Parathyroid adenoma (tissue), 2 donors: ENCODE results near the gene IQCH.

Source experiments
- H2AFZ ChIP-seq: fragments of 300-600 bp; sonication (generic); one replicate; pipeline ENCODE4 v1.7.0; 2017; ENCODE audit warnings: antibody characterized with exemption, mild to moderate bottlenecking
- H3K27ac ChIP-seq: fragments of 300-600 bp; sonication (generic); one replicate; pipeline ENCODE4 v1.7.0; 2017
- H3K27me3 ChIP-seq: fragments of 300-600 bp; sonication (generic); one replicate; pipeline ENCODE4 v1.7.0; 2017; ENCODE audit warnings: low read length; ENCODE audit not compliant: control insufficient read depth, insufficient read depth
- H3K36me3 ChIP-seq: fragments of 300-600 bp; sonication (generic); one replicate; pipeline ENCODE4 v1.7.0; 2017; ENCODE audit warnings: low read length; ENCODE audit not compliant: control insufficient read depth, insufficient read depth
- H3K4me1 ChIP-seq: fragments of 300-600 bp; sonication (generic); one replicate; pipeline ENCODE4 v1.7.0; 2017; ENCODE audit warnings: control low read depth
- H3K4me2 ChIP-seq: fragments of 300-600 bp; sonication (generic); one replicate; pipeline ENCODE4 v1.7.0; 2017; ENCODE audit warnings: low read length
- H3K4me3 ChIP-seq: fragments of 300-600 bp; sonication (generic); one replicate; pipeline ENCODE4 v1.7.0; 2017; ENCODE audit warnings: low read depth, low read length
- H3K79me2 ChIP-seq: fragments of 300-600 bp; sonication (generic); one replicate; pipeline ENCODE4 v1.7.0; 2017; ENCODE audit warnings: control low read depth
- H3K9ac ChIP-seq: fragments of 300-600 bp; sonication (generic); one replicate; pipeline ENCODE4 v1.7.0; 2017; ENCODE audit warnings: mild to moderate bottlenecking
- H3K9me3 ChIP-seq: fragments of 300-600 bp; sonication (generic); one replicate; pipeline ENCODE4 v1.7.0; 2017; ENCODE audit warnings: low read length; ENCODE audit not compliant: control insufficient read depth
- TF ChIP-seq, protein P1 (sequence below): fragments of 300-600 bp; sonication (generic); IDR thresholded peaks from one replicate; pipeline ENCODE4 v1.7.0; 2017; ENCODE audit warnings: antibody characterized with exemption, mild to moderate bottlenecking
- donor health status: primary hyperparathyroidism.

IQCH gene

DNA sequence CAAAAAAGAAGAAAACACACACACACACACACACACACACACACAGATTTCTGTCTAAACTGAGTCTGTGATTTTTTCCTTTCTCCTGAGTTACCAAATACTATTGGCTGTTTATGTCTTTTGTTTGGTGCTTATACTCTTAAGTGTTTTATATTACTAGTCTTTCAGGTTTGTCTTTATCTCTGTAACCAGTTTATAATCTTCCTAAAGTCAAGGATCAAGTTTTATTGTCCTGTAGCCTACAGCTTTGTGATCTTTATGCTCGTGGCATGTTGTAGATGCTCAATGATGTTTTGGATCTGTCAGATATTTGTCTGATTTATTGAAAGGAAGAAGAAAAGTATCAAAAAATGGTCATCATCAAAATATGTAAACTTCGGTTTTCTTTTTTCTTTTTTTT is 292.5 kb downstream of the IQCH start:
- Histone ChIP-seq H3K9me3 (no peaks in the 10 kb centered on the region), H3K79me2 (no peaks in the 10 kb centered on the region), H3K9ac (no peak overlapping the region), H2AFZ (no peak overlapping the region), H3K4me2 (no peak overlapping the region), H3K4me1 (peaks cover 2% of the 10 kb centered on the region), H3K4me3 (no peak overlapping the region), H3K36me3 (no peaks in the 10 kb centered on the region), H3K27me3 (no peaks in the 10 kb centered on the region), H3K27ac (no peak overlapping the region)
- TF ChIP-seq, protein P1, sequence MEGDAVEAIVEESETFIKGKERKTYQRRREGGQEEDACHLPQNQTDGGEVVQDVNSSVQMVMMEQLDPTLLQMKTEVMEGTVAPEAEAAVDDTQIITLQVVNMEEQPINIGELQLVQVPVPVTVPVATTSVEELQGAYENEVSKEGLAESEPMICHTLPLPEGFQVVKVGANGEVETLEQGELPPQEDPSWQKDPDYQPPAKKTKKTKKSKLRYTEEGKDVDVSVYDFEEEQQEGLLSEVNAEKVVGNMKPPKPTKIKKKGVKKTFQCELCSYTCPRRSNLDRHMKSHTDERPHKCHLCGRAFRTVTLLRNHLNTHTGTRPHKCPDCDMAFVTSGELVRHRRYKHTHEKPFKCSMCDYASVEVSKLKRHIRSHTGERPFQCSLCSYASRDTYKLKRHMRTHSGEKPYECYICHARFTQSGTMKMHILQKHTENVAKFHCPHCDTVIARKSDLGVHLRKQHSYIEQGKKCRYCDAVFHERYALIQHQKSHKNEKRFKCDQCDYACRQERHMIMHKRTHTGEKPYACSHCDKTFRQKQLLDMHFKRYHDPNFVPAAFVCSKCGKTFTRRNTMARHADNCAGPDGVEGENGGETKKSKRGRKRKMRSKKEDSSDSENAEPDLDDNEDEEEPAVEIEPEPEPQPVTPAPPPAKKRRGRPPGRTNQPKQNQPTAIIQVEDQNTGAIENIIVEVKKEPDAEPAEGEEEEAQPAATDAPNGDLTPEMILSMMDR: no peak

DNA sequence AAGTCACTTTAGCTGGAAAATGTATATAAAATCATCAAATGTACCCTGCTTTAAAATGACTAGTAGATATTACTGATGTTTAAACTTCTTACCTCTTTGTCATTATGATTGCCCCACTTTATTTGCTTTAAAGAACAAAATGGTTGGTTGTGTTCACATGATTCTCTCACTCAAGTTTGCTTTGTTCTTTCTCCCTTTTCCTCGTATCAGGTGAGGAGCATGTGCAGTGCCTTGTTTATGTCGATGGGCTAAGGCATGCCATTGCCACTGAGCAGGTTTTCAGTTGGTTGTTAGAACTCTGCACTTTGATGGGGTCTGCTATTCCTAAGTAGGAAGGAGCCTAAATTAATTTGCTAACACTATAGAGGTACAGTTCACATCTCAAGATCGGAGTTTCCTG is 293.2 kb downstream of the IQCH start:
- TF ChIP-seq, protein P1: no peak
- no peaks in the 10 kb centered on the region for H3K36me3 ChIP-seq

DNA sequence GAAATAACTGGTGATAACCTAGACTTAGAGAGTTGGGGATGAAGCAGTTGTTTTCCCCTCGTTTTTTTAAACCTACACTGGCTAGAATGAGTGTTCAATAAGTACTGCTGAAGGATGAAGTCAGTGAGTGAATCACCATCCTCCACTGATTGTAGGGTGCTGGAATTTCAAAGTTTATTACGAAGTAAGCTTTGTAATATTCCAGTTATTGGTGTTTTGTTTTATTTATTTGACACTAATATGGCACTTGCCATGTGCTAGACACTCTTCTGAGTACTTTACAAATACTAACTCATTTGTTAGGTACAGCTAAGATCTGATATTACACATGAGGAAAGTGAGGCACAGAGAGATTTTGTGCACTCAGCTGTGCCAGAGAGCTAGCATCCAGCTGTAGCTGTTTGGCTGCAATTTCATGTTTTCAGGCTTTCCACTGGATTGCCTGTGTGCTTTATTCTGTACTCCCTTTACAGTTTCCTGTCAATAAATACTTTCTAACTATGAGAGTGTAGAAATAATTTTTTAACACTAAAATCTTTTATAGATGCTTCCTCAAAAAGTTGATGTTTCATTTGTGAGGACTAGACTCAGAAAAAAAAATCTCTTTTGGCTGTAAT is 293.8 kb downstream of the IQCH start:
- Histone ChIP-seq H3K27ac (no peak overlapping the region), H3K4me1 (peaks cover 2% of the 10 kb centered on the region), H3K9me3 (no peaks in the 10 kb centered on the region), H3K9ac (no peak overlapping the region), H3K79me2 (no peaks in the 10 kb centered on the region), H3K27me3 (no peaks in the 10 kb centered on the region), H3K4me3 (no peak overlapping the region), H3K36me3 (no peaks in the 10 kb centered on the region), H2AFZ (no peak overlapping the region), H3K4me2 (no peak overlapping the region)
- TF ChIP-seq, protein P1: no peak

More for the DNA sequence above, 293.2 kb downstream of the IQCH start:
- no peak overlapping the region for H2AFZ ChIP-seq
- H3K4me3 ChIP-seq: no peak overlapping the region
- no peaks in the 10 kb centered on the region for H3K9me3 ChIP-seq
- no peaks in the 10 kb centered on the region for H3K27me3 ChIP-seq
- no peak overlapping the region for H3K4me2 ChIP-seq
- H3K27ac ChIP-seq: no peak overlapping the region
- H3K79me2 ChIP-seq: no peaks in the 10 kb centered on the region
- peaks cover 2% of the 10 kb centered on the region for H3K4me1 ChIP-seq
- no peak overlapping the region for H3K9ac ChIP-seq

DNA sequence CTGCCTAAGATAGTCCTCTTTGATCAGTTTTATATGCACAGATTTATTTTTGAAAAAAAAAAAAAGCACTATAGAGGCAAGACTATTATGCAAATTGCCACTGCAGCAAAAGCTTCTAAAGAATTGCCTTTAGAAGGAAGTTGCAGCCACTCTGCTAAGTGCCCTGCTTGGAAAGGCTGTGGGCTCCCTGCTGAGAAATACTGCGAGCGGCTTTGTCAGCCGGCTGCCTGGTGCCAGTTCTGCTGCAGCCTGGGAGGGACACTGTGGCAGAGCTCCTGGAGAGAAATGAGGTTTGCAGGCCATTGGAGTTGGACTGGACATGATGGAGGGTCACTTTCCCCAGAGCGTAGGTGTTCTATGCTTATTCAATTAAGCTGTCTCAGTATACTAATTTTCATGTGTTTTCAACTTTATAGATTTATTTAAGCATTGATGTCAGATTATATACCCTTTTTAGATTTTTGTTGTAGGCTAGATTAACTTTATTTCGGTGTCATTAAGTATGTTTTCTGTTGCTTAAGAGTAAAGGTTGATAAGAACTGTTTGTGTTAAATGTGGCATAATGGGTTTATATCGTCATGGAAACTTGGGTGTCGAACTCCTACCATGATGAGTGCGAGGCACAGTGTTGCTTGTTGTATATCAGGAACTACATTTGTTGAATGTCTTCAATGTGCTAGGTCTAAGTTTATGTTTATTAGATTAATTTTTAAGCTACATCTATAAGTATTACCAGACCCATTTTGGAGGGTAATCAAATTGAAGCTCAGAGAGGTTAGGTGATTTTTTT is 294.5 kb downstream of the IQCH start:
- H3K79me2 ChIP-seq: no peaks in the 10 kb centered on the region
- TF ChIP-seq, protein P1: no peak
- no peak overlapping the region for H3K4me2 ChIP-seq
- H3K27ac ChIP-seq: no peak overlapping the region
- H3K36me3 ChIP-seq: no peaks in the 10 kb centered on the region
- H3K9ac ChIP-seq: no peak overlapping the region
- no peak overlapping the region for H2AFZ ChIP-seq
- no peaks in the 10 kb centered on the region for H3K9me3 ChIP-seq
- no peaks in the 10 kb centered on the region for H3K27me3 ChIP-seq
- H3K4me1 ChIP-seq: peaks cover 2% of the 10 kb centered on the region
- no peak overlapping the region for H3K4me3 ChIP-seq
